Measurements from ENCODE around the gene GRB2.
"Not testable (repeated sequence)": the region's sequence is repeated elsewhere in the genome, so short reads cannot be mapped to it uniquely, and the experiment has no call there.

The GRB2 gene

DNA sequence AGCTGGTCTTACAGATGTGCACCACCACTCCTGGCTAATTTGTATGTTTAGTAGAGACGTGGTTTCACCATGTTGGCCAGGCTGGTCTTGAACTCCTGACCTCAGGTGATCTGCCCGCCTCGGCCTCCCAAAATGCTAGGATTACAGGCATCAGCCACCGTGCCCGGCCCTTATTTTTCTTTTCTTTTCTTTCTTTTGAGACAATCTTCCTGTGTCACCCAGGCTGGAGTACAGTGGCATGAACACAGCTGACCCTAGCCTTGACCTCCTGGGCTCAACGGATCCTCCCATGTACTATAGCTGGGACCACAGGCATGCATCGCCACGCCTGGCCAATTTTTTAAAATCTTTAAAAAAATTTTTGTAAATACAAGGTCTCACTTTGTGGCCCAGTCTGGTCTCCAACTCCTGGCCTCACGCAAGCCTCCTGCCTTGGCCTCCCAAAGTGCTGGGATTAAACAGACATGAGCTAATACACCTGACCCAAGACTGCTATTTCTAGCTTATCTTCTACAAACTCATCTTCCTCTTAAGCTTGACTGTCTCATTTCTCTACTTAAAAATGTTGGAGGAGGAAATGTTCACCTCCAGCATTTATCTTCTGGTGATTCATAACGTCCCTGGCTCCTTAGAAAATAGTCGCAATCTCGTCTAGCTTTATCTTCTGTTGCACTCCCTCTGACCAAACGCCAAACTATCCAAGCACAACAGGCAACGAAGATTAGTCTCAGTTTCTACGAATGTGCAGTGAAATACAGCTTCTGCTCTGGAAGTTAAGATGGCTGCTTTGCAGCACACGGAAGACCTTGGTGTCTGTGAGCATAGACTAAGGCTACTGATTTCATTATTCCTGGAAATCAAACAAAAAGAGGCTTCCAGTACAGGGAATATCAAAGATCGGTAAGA is 42.7 kb upstream of the GRB2 start:
- Histone ChIP-seq H3K4me3 (replicated peaks; ENCODE audit: insufficient read depth, low read length) (no peak overlapping the region), H3K27ac (replicated peaks) (no peak overlapping the region), H3K27me3 (ENCODE audit: insufficient read depth, poor library complexity, severe bottlenecking) (no peaks in the 10 kb centered on the region)
- no peak for TF ChIP-seq SPI1 (IDR thresholded peaks at IDR 0.05; ENCODE audit: borderline replicate concordance, low read depth)
- TF ChIP-seq, protein P1, sequence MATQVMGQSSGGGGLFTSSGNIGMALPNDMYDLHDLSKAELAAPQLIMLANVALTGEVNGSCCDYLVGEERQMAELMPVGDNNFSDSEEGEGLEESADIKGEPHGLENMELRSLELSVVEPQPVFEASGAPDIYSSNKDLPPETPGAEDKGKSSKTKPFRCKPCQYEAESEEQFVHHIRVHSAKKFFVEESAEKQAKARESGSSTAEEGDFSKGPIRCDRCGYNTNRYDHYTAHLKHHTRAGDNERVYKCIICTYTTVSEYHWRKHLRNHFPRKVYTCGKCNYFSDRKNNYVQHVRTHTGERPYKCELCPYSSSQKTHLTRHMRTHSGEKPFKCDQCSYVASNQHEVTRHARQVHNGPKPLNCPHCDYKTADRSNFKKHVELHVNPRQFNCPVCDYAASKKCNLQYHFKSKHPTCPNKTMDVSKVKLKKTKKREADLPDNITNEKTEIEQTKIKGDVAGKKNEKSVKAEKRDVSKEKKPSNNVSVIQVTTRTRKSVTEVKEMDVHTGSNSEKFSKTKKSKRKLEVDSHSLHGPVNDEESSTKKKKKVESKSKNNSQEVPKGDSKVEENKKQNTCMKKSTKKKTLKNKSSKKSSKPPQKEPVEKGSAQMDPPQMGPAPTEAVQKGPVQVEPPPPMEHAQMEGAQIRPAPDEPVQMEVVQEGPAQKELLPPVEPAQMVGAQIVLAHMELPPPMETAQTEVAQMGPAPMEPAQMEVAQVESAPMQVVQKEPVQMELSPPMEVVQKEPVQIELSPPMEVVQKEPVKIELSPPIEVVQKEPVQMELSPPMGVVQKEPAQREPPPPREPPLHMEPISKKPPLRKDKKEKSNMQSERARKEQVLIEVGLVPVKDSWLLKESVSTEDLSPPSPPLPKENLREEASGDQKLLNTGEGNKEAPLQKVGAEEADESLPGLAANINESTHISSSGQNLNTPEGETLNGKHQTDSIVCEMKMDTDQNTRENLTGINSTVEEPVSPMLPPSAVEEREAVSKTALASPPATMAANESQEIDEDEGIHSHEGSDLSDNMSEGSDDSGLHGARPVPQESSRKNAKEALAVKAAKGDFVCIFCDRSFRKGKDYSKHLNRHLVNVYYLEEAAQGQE (IDR thresholded peaks at IDR 0.05; ENCODE audit: insufficient replicate concordance, low read depth) = no peak
- TF ChIP-seq, protein P2, sequence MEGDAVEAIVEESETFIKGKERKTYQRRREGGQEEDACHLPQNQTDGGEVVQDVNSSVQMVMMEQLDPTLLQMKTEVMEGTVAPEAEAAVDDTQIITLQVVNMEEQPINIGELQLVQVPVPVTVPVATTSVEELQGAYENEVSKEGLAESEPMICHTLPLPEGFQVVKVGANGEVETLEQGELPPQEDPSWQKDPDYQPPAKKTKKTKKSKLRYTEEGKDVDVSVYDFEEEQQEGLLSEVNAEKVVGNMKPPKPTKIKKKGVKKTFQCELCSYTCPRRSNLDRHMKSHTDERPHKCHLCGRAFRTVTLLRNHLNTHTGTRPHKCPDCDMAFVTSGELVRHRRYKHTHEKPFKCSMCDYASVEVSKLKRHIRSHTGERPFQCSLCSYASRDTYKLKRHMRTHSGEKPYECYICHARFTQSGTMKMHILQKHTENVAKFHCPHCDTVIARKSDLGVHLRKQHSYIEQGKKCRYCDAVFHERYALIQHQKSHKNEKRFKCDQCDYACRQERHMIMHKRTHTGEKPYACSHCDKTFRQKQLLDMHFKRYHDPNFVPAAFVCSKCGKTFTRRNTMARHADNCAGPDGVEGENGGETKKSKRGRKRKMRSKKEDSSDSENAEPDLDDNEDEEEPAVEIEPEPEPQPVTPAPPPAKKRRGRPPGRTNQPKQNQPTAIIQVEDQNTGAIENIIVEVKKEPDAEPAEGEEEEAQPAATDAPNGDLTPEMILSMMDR (IDR thresholded peaks at IDR 0.05; ENCODE audit: insufficient read depth, low read length) = no peak
- no peak for TF ChIP-seq POLR2AphosphoS5 (IDR thresholded peaks at IDR 0.05; ENCODE audit: low read depth)
- TF ChIP-seq GABPA (IDR thresholded peaks at IDR 0.05; ENCODE audit: low read depth) = no peak
- DNase-seq (ENCODE audit: low read depth in 1 of 2, low spot score in 1 of 2) = no peak

DNA sequence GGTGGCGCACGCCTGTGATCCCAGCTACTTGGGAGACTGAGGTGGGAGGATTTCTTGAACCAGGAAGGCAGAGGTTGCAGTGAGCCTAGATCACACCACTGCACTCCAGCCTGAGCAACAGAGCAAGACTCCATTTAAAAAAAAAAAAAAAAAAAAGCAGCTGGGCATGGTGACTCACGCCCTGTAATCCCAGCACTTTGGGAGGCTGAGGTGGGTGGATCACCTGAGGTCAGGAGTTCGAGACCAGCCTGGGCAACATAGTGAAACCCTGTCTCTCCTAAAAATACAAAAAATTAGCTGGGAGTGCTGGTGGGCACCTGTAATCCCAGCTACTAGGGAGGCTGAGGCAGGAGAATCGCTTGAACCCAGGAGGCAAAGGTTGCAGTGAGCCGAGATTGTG is 40.4 kb upstream of the GRB2 start:
- DNase-seq (ENCODE audit: low read depth in 1 of 2, low spot score in 1 of 2); H3K4me3 ChIP-seq (replicated peaks; ENCODE audit: insufficient read depth, low read length); H3K27ac ChIP-seq (replicated peaks); H3K27me3 ChIP-seq (ENCODE audit: insufficient read depth, poor library complexity, severe bottlenecking): not testable (repeated sequence)

DNA sequence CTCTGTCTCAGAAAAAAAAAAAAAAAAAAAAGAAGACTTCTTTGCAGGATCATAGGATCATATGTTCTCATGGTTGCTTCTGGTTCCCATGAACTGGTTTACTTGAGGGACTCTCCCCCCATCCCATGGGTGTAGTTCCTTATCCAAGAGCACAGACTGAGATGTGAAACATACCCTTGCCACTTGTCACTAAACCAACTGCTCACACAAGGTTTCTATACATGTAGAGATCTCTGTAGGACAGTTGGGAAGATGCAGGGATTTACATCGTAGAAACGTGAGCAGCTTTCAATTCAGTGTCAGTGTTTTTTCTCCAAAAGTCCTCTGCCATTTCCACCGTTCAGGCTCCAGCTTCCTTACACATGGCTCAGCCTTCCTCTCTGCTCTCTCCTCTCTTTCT is 39.8 kb upstream of the GRB2 start:
- H3K27me3 ChIP-seq (ENCODE audit: insufficient read depth, poor library complexity, severe bottlenecking) = no peaks in the 10 kb centered on the region
- H3K27ac ChIP-seq (replicated peaks) = no peak overlapping the region
- no peak overlapping the region for H3K4me3 ChIP-seq (replicated peaks; ENCODE audit: insufficient read depth, low read length)
- DNase-seq (ENCODE audit: low read depth in 1 of 2, low spot score in 1 of 2) = no peak
- TF ChIP-seq GABPA (IDR thresholded peaks at IDR 0.05; ENCODE audit: low read depth) (no peak), SPI1 (IDR thresholded peaks at IDR 0.05; ENCODE audit: borderline replicate concordance, low read depth) (no peak), POLR2AphosphoS5 (IDR thresholded peaks at IDR 0.05; ENCODE audit: low read depth) (no peak)
- TF ChIP-seq, protein P1 (IDR thresholded peaks at IDR 0.05; ENCODE audit: insufficient replicate concordance, low read depth) = no peak
- TF ChIP-seq, protein P2 (IDR thresholded peaks at IDR 0.05; ENCODE audit: insufficient read depth, low read length) = no peak

DNA sequence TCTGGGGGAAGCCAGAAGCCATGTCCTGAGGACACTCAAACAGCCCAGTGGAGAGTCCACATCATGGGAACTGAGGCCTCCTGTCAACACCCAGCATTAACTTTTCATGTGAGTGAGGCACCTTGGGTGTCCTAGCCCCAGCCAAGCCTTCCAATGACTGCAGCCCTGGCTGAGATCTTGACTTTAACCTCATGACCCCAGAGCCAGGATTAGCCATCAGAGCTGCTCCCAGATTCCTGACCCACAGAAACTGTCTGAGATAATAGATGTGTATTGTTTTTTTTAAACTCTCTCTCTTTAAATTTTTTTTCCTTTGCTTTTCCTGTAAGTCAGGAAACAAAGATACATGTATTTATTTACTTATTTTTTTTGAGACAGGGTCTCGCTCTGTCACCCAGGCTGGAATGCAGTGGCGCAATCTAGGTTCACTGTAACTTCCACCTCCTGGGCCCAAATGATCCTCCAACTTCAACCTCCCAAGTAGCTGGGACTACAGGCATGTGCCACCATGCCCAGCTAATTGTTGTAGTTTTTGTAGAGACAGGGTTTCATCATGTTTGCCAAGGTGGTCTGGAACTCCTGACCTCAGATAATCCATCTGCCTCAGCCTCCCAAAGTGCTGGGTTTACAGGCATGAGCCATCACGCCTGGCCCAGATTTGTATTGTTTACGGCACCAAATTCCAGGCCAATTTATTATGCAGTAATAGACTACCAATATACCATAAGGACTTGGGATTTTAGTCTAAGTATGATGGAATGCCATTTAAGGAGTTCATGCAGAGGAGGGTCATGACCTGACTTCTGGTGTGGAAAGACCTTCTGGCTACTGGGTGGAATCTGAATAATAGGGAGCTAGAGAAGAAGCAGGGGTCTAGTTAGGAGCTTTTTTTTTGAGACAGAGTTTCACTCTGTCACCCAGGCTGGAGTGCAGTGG is 37.0 kb upstream of the GRB2 start:
- Histone ChIP-seq H3K4me3 (replicated peaks; ENCODE audit: insufficient read depth, low read length) (no peak overlapping the region), H3K27me3 (ENCODE audit: insufficient read depth, poor library complexity, severe bottlenecking) (no peaks in the 10 kb centered on the region), H3K27ac (replicated peaks) (no peak overlapping the region)
- TF ChIP-seq, protein P2 (IDR thresholded peaks at IDR 0.05; ENCODE audit: insufficient read depth, low read length) = no peak
- TF ChIP-seq GABPA (IDR thresholded peaks at IDR 0.05; ENCODE audit: low read depth) (no peak), SPI1 (IDR thresholded peaks at IDR 0.05; ENCODE audit: borderline replicate concordance, low read depth) (no peak), POLR2AphosphoS5 (IDR thresholded peaks at IDR 0.05; ENCODE audit: low read depth) (no peak)
- TF ChIP-seq, protein P1 (IDR thresholded peaks at IDR 0.05; ENCODE audit: insufficient replicate concordance, low read depth) = no peak
- no peak for DNase-seq (ENCODE audit: low read depth in 1 of 2, low spot score in 1 of 2)
